Heart left ventricle (tissue), 16 donors: ENCODE results near the gene RARRES2. TPM values are rescaled to one million over a fixed set of nuclear protein-coding genes. Genes with fewer than 3 reads are reported as not detected.

Source experiments
- ATAC-seq, 4 donors: fragments of 200-7000 bp; cut with Tn5 transposase; one replicate each; pipeline ENCODE4 v1.9.1; 2020 to 2022; ENCODE audit warnings: moderate library complexity in 4 of 4, mild to moderate bottlenecking in 3 of 4, moderate number of reproducible peaks in 1 of 4
- DNase-seq, 5 donors: peaks; one replicate each; pipeline ENCODE4 v3.0.0-alpha.2; 2020
- H3K27ac ChIP-seq, 12 donors: fragments of 200-600 bp; sonication (generic) in 4 of 12; one replicate each; pipeline versions ENCODE4 v1.5.0 to v1.8.0; 2016 to 2022; ENCODE audit warnings: mild to moderate bottlenecking in 2 of 12
- H3K27me3 ChIP-seq, 9 donors: fragments of 200-600 bp; sonication (generic) in 2 of 9; one replicate each; pipeline versions ENCODE4 v1.5.1 to v1.8.0; 2016 to 2022; ENCODE audit warnings: mild to moderate bottlenecking in 3 of 9
- H3K36me3 ChIP-seq, 9 donors: fragments of 200-600 bp; sonication (generic) in 2 of 9; one replicate each; pipeline versions ENCODE4 v1.5.0 to v1.8.0; 2018 to 2022; ENCODE audit warnings: mild to moderate bottlenecking in 2 of 9
- H3K4me1 ChIP-seq, 12 donors: fragments of 200-600 bp; sonication (generic) in 4 of 12; one replicate each; pipeline versions ENCODE4 v1.5.0 to v1.8.0; 2016 to 2022; ENCODE audit warnings: mild to moderate bottlenecking in 3 of 12
- H3K4me3 ChIP-seq, 12 donors: fragments of 200-600 bp; sonication (generic) in 4 of 12; one replicate each; pipeline versions ENCODE4 v1.5.0 to v1.8.0; 2017 to 2022; ENCODE audit warnings: mild to moderate bottlenecking in 9 of 12, moderate library complexity in 4 of 12
- H3K9me3 ChIP-seq, 12 donors: fragments of 200-600 bp; sonication (generic) in 4 of 12; one replicate each; pipeline versions ENCODE4 v1.5.0 to v1.8.0; 2016 to 2022; ENCODE audit warnings: mild to moderate bottlenecking in 1 of 12
- CTCF ChIP-seq, 12 donors: fragments of 200-600 bp; sonication (generic) in 4 of 12; IDR thresholded peaks; one replicate each; pipeline versions ENCODE4 v1.5.0 to v1.8.0; 2018 to 2022; ENCODE audit warnings: antibody characterized with exemption in 12 of 12, mild to moderate bottlenecking in 5 of 12
- POLR2A ChIP-seq, 2 donors: fragments of 450-650 bp; IDR thresholded peaks; one replicate each; pipeline ENCODE4 v1.6.1; 2017; ENCODE audit warnings: antibody characterized with exemption in 2 of 2, mild to moderate bottlenecking in 2 of 2, moderate library complexity in 2 of 2
- WGBS, 4 donors: extraction: QIAGEN DNeasy Blood & Tissue Kit in 2 of 4; methylation state at CpG; one replicate each; pipeline versions ENCODE4 v1.1.5 to v1.1.7; 2013 to 2018; 5-methylcytosine and 5-hydroxymethylcytosine counted together
- intact Hi-C, 10 donors: fragments of 100-400 bp; cut with DNase I; formaldehyde crosslinking; loops; one replicate each; pipeline versions ENCODE4 v1.11.1 to v1.14.2; 2022
- polyA plus RNA-seq, 2 donors: library from polyadenylated mRNA; stranded (reverse); fragments of 200-250 nt; gene quantifications; one replicate each; pipeline ENCODE4 v1.2.3, GENCODE V29; 2013
- total RNA-seq, 9 donors: library from RNA; depleted of rRNA in 2 of 9; stranded (reverse); fragments of >200 nt in 2 of 9; fragmentation: NEBNext Ultra II Directional in 3 of 9; extraction: Animal tissue kit (Norgen Biotek cat#: 25700) in 3 of 9; gene quantifications; one replicate each; pipeline versions ENCODE4 v1.1.0 to v1.2.4, GENCODE V29; 2016 to 2023
- donor health status: ischemic (EF 13 %, LVEDD 7.1; RV severe dilation, severe dysfunction).
- donor health status: healthy with polysubstance abuse.
- donor health status: DM: no; HTN: yes; CAD: no.
- donor health status: DM: no; HTN: no; CAD: no.
- donor health status: ischemic (EF 25% LVEDD 6.9; RV normal size, moderate dysfunction).
- donor health status: ischemic (EF 25% LVEDD 5.7; RV mildly dilated, moderate dysfunction).
- donor health status: healthy.
- donor health status: DM: yes; HTN: yes; CAD: no.
- donor health status: ischemic (EF 35%, LVEDD 5.7; RV mildly dilated, moderate dysfunction).
- donor health status: nonischemic (EF 11% LVEDD 7.7; RV severe dilation, severe dysfunction).
- donor health status: DM: yes; HTN: yes; CAD: no.
- donor health status: PGD.
- donor health status: ischemic (EF 29% LVEDD 5.4; RV normal size, mild dysfunction).
- donor health status: nonischemic (EF 23%, LVEDD 6.1; RV moderate dilation, normal function).

The RARRES2 gene
- total and polyA plus RNA-seq, 11 donors = 3.9 to 108 (median 12.6) TPM

GRCh38 chr7:150379441-150380379 is 38.3 kb upstream of the RARRES2 start:
- no peak for TF ChIP-seq POLR2A (IDR thresholded peaks at IDR 0.05)
- TF ChIP-seq CTCF (IDR thresholded peaks at IDR 0.05) = no peak
- DNase-seq (peak in 1 of 5 donors; percentile 68), ATAC-seq (peak in 1 of 4 donors; percentile 1)
- H3K36me3 ChIP-seq = peaks cover 0 to 4% (median 0%) of the 10 kb centered on the region in 9 donors
- H3K4me3 ChIP-seq = peak overlapping the region; percentile 71 to 100 (median 86)
- intact Hi-C loops = no loop called here
- H3K4me1 ChIP-seq = peaks cover 0 to 45% (median 19%) of the 10 kb centered on the region in 12 donors
- H3K9me3 ChIP-seq = no peaks in the 10 kb centered on the region
- H3K27me3 ChIP-seq = no peaks in the 10 kb centered on the region
- WGBS, 4 donors = 1 to 5% (median 2%) methylated on average over 28 to 52 of the region's 52 CpGs
- peak overlapping the region; percentile 58 to 97 (median 92) for H3K27ac ChIP-seq

GRCh38 chr7:150378853-150379440 is 37.5 kb upstream of the RARRES2 start, which contains the start of gene ZNF775:
Gene ZNF775, plus strand, starts transcription at chr7:150379330. Its CDS starts 9,141 bp downstream, at chr7:150388471.
- intact Hi-C loops = loop anchor here in 1 of 10 donors (1.0 kb wide), 1 partner anchor 10 kb away; no protein-coding TSS in a partner anchor
- TF ChIP-seq POLR2A (IDR thresholded peaks at IDR 0.05) (peak; percentile 48 to 95), CTCF (IDR thresholded peaks at IDR 0.05) (peak in 2 of 12 donors; percentile 1 to 8)
- WGBS, 4 donors = 0 to 1% (median 1%) methylated on average over 21 to 60 of the region's 60 CpGs
- H3K9me3 ChIP-seq = no peaks in the 10 kb centered on the region
- ATAC-seq = peak; percentile 97 to 99 (median 98)
- H3K27ac ChIP-seq = peak within 1 kb of the TSS; percentile 81 to 99 (median 92)
- peak within 1 kb of the TSS; percentile 71 to 100 (median 86) for H3K4me3 ChIP-seq
- H3K27me3 ChIP-seq = no peaks in the 10 kb centered on the region
- peak; percentile 97 to 99 (median 98) for DNase-seq
- H3K4me1 ChIP-seq = peaks cover 0 to 50% (median 21%) of the 10 kb centered on the region in 12 donors
- peaks cover 0 to 11% (median 6%) of the 10 kb centered on the region in 9 donors for H3K36me3 ChIP-seq

DNA sequence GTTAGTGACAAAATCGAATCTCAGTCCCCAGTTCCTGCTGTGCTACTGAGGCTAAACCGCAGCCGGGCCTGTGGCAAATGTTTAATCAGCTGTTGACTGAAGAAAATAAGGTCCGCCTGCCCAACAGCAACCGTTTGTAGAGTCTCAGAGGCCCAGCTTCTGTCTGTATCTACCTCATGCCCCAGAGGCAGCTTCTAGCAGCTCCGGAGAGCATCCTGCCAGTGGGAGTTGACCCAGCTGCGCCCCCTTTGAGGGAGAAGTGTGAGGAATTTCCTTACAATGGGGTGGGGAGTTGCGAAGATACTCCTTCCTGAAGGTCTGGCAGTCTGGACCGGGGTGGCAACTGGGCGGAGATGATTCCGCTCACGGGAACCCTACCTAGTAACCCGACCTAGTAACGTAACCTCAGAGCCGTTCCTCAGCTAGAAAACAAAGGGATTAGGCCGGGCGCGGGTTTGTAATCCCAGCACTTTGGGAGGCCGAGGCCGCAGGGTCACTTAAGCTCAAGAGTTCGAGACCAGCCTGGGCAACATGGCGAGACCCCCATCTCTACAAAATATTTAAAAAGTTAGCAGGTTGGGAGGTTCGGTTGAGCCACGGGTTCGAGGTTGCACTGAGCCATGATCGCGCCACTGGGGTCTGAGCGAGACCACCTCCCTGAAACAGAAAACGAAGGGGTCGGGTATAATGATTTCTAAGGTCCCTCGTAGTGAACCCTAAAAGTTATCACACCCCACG is 36.9 kb upstream of the RARRES2 start:
- 6 to 9% (median 7%) methylated on average over 23 to 32 of the region's 32 CpGs for WGBS, 4 donors
- H3K27me3 ChIP-seq = no peaks in the 10 kb centered on the region
- intact Hi-C loops = loop anchor here in 1 of 10 donors (1.0 kb wide), 1 partner anchor 9 kb away; no protein-coding TSS in a partner anchor
- DNase-seq (peak in 4 of 5 donors; percentile 61 to 72 (median 64)), ATAC-seq (peak in 3 of 4 donors; percentile 4 to 26 (median 13))
- peaks cover 0 to 50% (median 26%) of the 10 kb centered on the region in 12 donors for H3K4me1 ChIP-seq
- peak overlapping the region; percentile 48 to 100 (median 86) for H3K4me3 ChIP-seq
- peaks cover 0 to 18% (median 12%) of the 10 kb centered on the region in 9 donors for H3K36me3 ChIP-seq
- H3K27ac ChIP-seq = peak overlapping the region; percentile 81 to 99 (median 92)
- TF ChIP-seq POLR2A (IDR thresholded peaks at IDR 0.05) (no peak), CTCF (IDR thresholded peaks at IDR 0.05) (peak in 6 of 12 donors; percentile 9 to 38 (median 22))
- no peaks in the 10 kb centered on the region for H3K9me3 ChIP-seq
